HepG2 (cell line): ENCODE measurements around the gene TEX55. TPM values are rescaled to one million over a fixed set of nuclear protein-coding genes. Genes with fewer than 3 reads are reported as not detected.

Source experiments
- ATAC-seq: fragments of 200-7000 bp; cut with Tn5 transposase; 3 replicates; pipeline ENCODE4 v1.9.1; 2020; ENCODE audit warnings: mild to moderate bottlenecking, moderate library complexity
- BruUV-seq: library from RNA; stranded (reverse); fragments of 400-500 nt; replicated peaks from 2 replicates; lab custom pipeline; 2021; lab: Mats Ljungman, UMichigan
- CTCF ChIA-PET: fragments of 300-600 bp; formaldehyde crosslinking; extraction: SDS; loops from one replicate; lab custom pipeline; 2021; ENCODE audit warnings: low total read pairs, inconsistent platforms, low intra/inter-chr PET ratio; lab: Yijun Ruan, JAX
- POLR2A ChIA-PET: fragments of 350-600 bp; sonication (Branson Sonifier 250); formaldehyde crosslinking; loops from one replicate; lab custom pipeline; 2020; ENCODE audit warnings: antibody characterized with exemption, inconsistent platforms; lab: Yijun Ruan, JAX
- DNase-seq: peaks from one replicate; pipeline ENCODE4 v3.0.0-alpha.2; 2015; ENCODE audit warnings: low spot score
- FAIRE-seq: peaks from 3 replicates; lab custom pipeline; 2011; peaks lifted over from hg19 to GRCh38; lab: Jason Lieb, UNC
- H2AFZ ChIP-seq: one replicate; pipeline ENCODE4 v1.6.1; 2011; ENCODE audit warnings: low read length, inconsistent platforms
- H3K27ac ChIP-seq: fragments of 300-600 bp; 3 replicates; pipeline ENCODE4 v1.8.0; 2011; ENCODE audit warnings: mixed run types, mild to moderate bottlenecking, mixed read lengths, low read length, inconsistent platforms; ENCODE audit not compliant: insufficient read depth; ENCODE audit errors: extremely low read length
- H3K27me3 ChIP-seq, 2 experiments: fragments of 200-600 bp in 1 of 2; 2 replicates in 1 of 2; 3 replicates in 1 of 2; pipeline versions ENCODE4 v1.6.0 to v1.8.0; 2011; ENCODE audit warnings: low read length in 2 of 2, mild to moderate bottlenecking in 2 of 2, moderate library complexity in 2 of 2, inconsistent platforms in 1 of 2; ENCODE audit not compliant: insufficient read depth in 2 of 2, control insufficient read depth in 1 of 2
- H3K36me3 ChIP-seq, 2 experiments: fragments of 200-600 bp in 1 of 2; replicated peaks in 1 of 2; 2 replicates in 1 of 2; 3 replicates in 1 of 2; pipeline versions ENCODE4 v1.5.1 to v1.8.0; 2011; ENCODE audit warnings: low read length in 2 of 2, inconsistent platforms in 1 of 2; ENCODE audit not compliant: insufficient read depth in 2 of 2, control insufficient read depth in 1 of 2
- H3K4me1 ChIP-seq: 2 replicates; pipeline ENCODE4 v1.5.1; 2012; ENCODE audit warnings: low read length, inconsistent platforms; ENCODE audit not compliant: insufficient read depth
- H3K4me2 ChIP-seq: 2 replicates; pipeline ENCODE4 v1.6.0; 2011; ENCODE audit warnings: low read depth, low read length, inconsistent platforms
- H3K4me3 ChIP-seq, 3 experiments: fragments of 200-600 bp in 1 of 3; sonication (generic), shearing (Covaris generic) in 1 of 3; replicated peaks in 1 of 3; 2 replicates each; pipeline ENCODE4 v1.5.1; 2011 to 2016; ENCODE audit warnings: low read length in 3 of 3, inconsistent platforms in 2 of 3, low read depth in 2 of 3, mild to moderate bottlenecking in 2 of 3, control low read depth in 1 of 3, mixed read lengths in 1 of 3; ENCODE audit not compliant: insufficient read depth in 1 of 3
- H3K79me2 ChIP-seq: one replicate; pipeline ENCODE4 v1.6.1; 2011; ENCODE audit warnings: low read length, inconsistent platforms; ENCODE audit not compliant: insufficient read depth
- H3K9ac ChIP-seq: 2 replicates; pipeline ENCODE4 v1.6.0; 2011; ENCODE audit warnings: mild to moderate bottlenecking, low read depth, low read length, inconsistent platforms; ENCODE audit not compliant: insufficient read depth
- H3K9me3 ChIP-seq: 2 replicates; pipeline ENCODE4 v1.5.1; 2012; ENCODE audit warnings: mild to moderate bottlenecking, low read length
- H4K20me1 ChIP-seq: 2 replicates; pipeline ENCODE4 v1.6.0; 2011; ENCODE audit warnings: inconsistent platforms, mild to moderate bottlenecking, low read length, moderate library complexity; ENCODE audit not compliant: insufficient read depth
- HNRNPLL ChIP-seq: fragments of 200-400 bp; formaldehyde crosslinking; IDR thresholded peaks from 2 replicates; pipeline ENCODE4 v1.6.1; 2017; ENCODE audit warnings: mild to moderate bottlenecking, low read depth, low read length; ENCODE audit not compliant: poor library complexity, severe bottlenecking
- ZNF180 ChIP-seq: sonication (generic); formaldehyde crosslinking; IDR thresholded peaks from 2 replicates; pipeline ENCODE4 v1.4.0; 2020; ENCODE audit warnings: low read depth, missing genetic modification reagents, borderline replicate concordance
- WGBS: methylation state at CpG from one replicate; pipeline ENCODE4 v1.1.6; 2017; ENCODE audit warnings: low lambda C conversion rate; 5-methylcytosine and 5-hydroxymethylcytosine counted together
- in situ Hi-C: cut with HindIII; loops from 2 replicates; pipeline ENCODE4 v1.10.0; 2017; ENCODE audit warnings: low pct_unique_long_range_greater_than_20kb; ENCODE audit not compliant: extremely low pct_ligation_motif_present
- intact Hi-C: fragments of 100-400 bp; cut with micrococcal nuclease; formaldehyde crosslinking; loops from one replicate; pipeline ENCODE4 v1.10.0; 2022; ENCODE audit not compliant: unreplicated experiment
- polyA plus RNA-seq, 8 experiments: library from polyadenylated mRNA; depleted of rRNA in 3 of 8; stranded (reverse) in 7 of 8; unstranded in 1 of 8; fragments of >200 nt; fragmentation: Illumina TruSeq in 4 of 8; extraction: Trizol in 4 of 8; gene quantifications; 2 replicates each; pipeline versions ENCODE4 v1.2.1 to v1.2.3, GENCODE V29; 2011 to 2016; ENCODE audit warnings: low read depth in 4 of 8, missing spikeins in 1 of 8, mixed read lengths in 1 of 8; ENCODE audit not compliant: insufficient read depth in 1 of 8
- total RNA-seq, 5 experiments: library from RNA; depleted of rRNA; stranded (reverse); fragments of >200 nt; fragmentation: Illumina TruSeq; extraction: Trizol; gene quantifications; 2 replicates each; pipeline ENCODE4 v1.2.3, GENCODE V29; 2016; ENCODE audit warnings: low read depth in 1 of 5
- TF ChIP-seq, protein P1 (sequence below): sonication (generic); formaldehyde crosslinking; IDR thresholded peaks from 2 replicates; pipeline ENCODE4 v1.4.0; 2020; ENCODE audit warnings: mild to moderate bottlenecking, missing genetic modification reagents
- TF ChIP-seq, protein P2 (sequence below): sonication (generic); formaldehyde crosslinking; IDR thresholded peaks from 2 replicates; pipeline ENCODE4; 2020; ENCODE audit warnings: missing genetic modification reagents, mild to moderate bottlenecking, borderline replicate concordance

Gene TEX55
- total and polyA plus RNA-seq, 2 of the 13 experiments (the other 11 are each of a cell fraction or from before 2014, with no cell fraction given), result not detected

DNA sequence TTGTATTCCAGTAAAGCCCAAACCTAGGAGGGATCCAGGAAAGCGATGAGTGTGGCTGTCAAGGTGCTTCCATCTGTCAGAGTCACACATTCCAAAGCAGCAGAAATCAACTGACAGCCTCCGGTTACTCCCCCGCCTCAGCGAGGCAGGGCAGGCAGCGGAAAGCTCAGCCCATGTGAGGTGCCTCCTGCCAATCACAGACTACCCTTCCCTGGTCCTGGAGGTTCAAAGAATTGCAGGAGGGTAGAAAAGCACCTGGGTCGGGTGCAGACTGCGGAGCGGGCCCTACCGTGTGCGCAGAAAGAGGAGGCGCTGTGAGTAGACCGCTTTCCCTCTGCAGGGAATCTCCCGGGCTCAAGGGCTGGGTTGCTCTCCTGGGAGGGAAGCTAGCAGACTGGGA, 27.4 kb downstream of the TEX55 start, which contains the start of gene UPK1B:
UPK1B (plus strand) TSS at position 274 of the 400 bp plus-strand sequence. CDS start 13,144 bp downstream, outside the sequence.
- H3K4me3 ChIP-seq, result no peak within 1 kb of the TSS

More for the DNA sequence above, 27.4 kb downstream of the TEX55 start, which contains the start of gene UPK1B:
- no TSS peak for BruUV-seq
- no peak for FAIRE-seq
- no peak for DNase-seq
- no peaks in the 10 kb centered on the region for H3K9me3 ChIP-seq
- no peaks in the 10 kb centered on the region for H4K20me1 ChIP-seq
- TF ChIP-seq, protein P1, sequence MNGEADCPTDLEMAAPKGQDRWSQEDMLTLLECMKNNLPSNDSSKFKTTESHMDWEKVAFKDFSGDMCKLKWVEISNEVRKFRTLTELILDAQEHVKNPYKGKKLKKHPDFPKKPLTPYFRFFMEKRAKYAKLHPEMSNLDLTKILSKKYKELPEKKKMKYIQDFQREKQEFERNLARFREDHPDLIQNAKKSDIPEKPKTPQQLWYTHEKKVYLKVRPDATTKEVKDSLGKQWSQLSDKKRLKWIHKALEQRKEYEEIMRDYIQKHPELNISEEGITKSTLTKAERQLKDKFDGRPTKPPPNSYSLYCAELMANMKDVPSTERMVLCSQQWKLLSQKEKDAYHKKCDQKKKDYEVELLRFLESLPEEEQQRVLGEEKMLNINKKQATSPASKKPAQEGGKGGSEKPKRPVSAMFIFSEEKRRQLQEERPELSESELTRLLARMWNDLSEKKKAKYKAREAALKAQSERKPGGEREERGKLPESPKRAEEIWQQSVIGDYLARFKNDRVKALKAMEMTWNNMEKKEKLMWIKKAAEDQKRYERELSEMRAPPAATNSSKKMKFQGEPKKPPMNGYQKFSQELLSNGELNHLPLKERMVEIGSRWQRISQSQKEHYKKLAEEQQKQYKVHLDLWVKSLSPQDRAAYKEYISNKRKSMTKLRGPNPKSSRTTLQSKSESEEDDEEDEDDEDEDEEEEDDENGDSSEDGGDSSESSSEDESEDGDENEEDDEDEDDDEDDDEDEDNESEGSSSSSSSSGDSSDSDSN (CRISPR knock-in tag), result no peak
- TF ChIP-seq ZNF180 (CRISPR knock-in tag) (no peak), HNRNPLL (no peak)
- TF ChIP-seq, protein P2, sequence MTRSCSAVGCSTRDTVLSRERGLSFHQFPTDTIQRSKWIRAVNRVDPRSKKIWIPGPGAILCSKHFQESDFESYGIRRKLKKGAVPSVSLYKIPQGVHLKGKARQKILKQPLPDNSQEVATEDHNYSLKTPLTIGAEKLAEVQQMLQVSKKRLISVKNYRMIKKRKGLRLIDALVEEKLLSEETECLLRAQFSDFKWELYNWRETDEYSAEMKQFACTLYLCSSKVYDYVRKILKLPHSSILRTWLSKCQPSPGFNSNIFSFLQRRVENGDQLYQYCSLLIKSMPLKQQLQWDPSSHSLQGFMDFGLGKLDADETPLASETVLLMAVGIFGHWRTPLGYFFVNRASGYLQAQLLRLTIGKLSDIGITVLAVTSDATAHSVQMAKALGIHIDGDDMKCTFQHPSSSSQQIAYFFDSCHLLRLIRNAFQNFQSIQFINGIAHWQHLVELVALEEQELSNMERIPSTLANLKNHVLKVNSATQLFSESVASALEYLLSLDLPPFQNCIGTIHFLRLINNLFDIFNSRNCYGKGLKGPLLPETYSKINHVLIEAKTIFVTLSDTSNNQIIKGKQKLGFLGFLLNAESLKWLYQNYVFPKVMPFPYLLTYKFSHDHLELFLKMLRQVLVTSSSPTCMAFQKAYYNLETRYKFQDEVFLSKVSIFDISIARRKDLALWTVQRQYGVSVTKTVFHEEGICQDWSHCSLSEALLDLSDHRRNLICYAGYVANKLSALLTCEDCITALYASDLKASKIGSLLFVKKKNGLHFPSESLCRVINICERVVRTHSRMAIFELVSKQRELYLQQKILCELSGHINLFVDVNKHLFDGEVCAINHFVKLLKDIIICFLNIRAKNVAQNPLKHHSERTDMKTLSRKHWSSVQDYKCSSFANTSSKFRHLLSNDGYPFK (CRISPR knock-in tag), result no peak
- CTCF ChIA-PET, result no interaction called here
- no peak within 1 kb of the TSS for H3K27ac ChIP-seq
- in situ Hi-C loops, result no loop called here
- no peak within 1 kb of the TSS for H3K9ac ChIP-seq
- no peak within 1 kb of the TSS for H2AFZ ChIP-seq
- no peaks in the 10 kb centered on the region for H3K79me2 ChIP-seq
- POLR2A ChIA-PET, result no interaction called here
- peak; percentile 73 for ATAC-seq
- H3K27me3 ChIP-seq, result peaks cover 0 to 4% of the 10 kb centered on the region in 2 experiments; a peak in 1 of 5 replicates
- H3K4me2 ChIP-seq, result no peak within 1 kb of the TSS
- no peaks in the 10 kb centered on the region for H3K4me1 ChIP-seq
- no peaks in the 10 kb centered on the region for H3K36me3 ChIP-seq
- intact Hi-C loops, result no loop called here
- WGBS, result 43% methylated on average over 12 of the region's 13 CpGs
